Activated naive CD8-positive, alpha-beta T cell treated with anti-CD3 and anti-CD28 coated beads for 36 hours (primary cell): ENCODE measurements around the gene UBE4B. TPM values are rescaled to one million over a fixed set of nuclear protein-coding genes. Genes with fewer than 3 reads are reported as not detected.

Experiments used
- DNase-seq: peaks from one replicate; pipeline ENCODE4 v3.0.0; 2021
- H3K27ac Mint-ChIP-seq: one replicate; pipeline ENCODE4 v1.8.0; 2022; ENCODE audit warnings: mild to moderate bottlenecking, moderate library complexity, mixed read lengths
- H3K27me3 Mint-ChIP-seq: one replicate; pipeline ENCODE4 v1.8.0; 2022; ENCODE audit warnings: mild to moderate bottlenecking, mixed read lengths
- H3K36me3 Mint-ChIP-seq: one replicate; pipeline ENCODE4 v1.8.0; 2021; ENCODE audit warnings: mild to moderate bottlenecking, mixed read lengths
- H3K4me1 Mint-ChIP-seq: one replicate; pipeline ENCODE4 v1.8.0; 2021; ENCODE audit warnings: mixed read lengths
- H3K4me3 Mint-ChIP-seq: one replicate; pipeline ENCODE4 v1.8.0; 2022; ENCODE audit warnings: mild to moderate bottlenecking, moderate library complexity, mixed read lengths
- H3K9me3 Mint-ChIP-seq: one replicate; pipeline ENCODE4 v1.8.0; 2022; ENCODE audit warnings: mixed read lengths
- total RNA-seq, 2 experiments: library from RNA; stranded (reverse); gene quantifications; one replicate each; pipeline ENCODE4 v1.2.3, GENCODE V29; 2021

UBE4B gene
- total RNA-seq, 2 experiments from 2014 or later = 32.9 to 35.9 TPM

GRCh38 chr1:10074059-10074851 is 41.5 kb downstream of the UBE4B start:
- DNase-seq = peak; percentile 70
- H3K4me3 Mint-ChIP-seq = no peak overlapping the region
- H3K36me3 Mint-ChIP-seq = peaks cover 6% of the 10 kb centered on the region
- peaks cover 13% of the 10 kb centered on the region for H3K4me1 Mint-ChIP-seq
- peak overlapping the region; percentile 1 for H3K27ac Mint-ChIP-seq
- no peaks in the 10 kb centered on the region for H3K9me3 Mint-ChIP-seq
- no peaks in the 10 kb centered on the region for H3K27me3 Mint-ChIP-seq

GRCh38 chr1:10074852-10075730 is 42.3 kb downstream of the UBE4B start:
- Mint-ChIP-seq H3K4me1 (peaks cover 13% of the 10 kb centered on the region), H3K4me3 (no peak overlapping the region), H3K27ac (peak overlapping the region; percentile 1), H3K36me3 (peaks cover 9% of the 10 kb centered on the region), H3K9me3 (no peaks in the 10 kb centered on the region), H3K27me3 (no peaks in the 10 kb centered on the region)
- no peak for DNase-seq

GRCh38 chr1:10075732-10076131 is 43.0 kb downstream of the UBE4B start:
- no peak overlapping the region for H3K27ac Mint-ChIP-seq
- peaks cover 13% of the 10 kb centered on the region for H3K4me1 Mint-ChIP-seq
- peaks cover 13% of the 10 kb centered on the region for H3K36me3 Mint-ChIP-seq
- DNase-seq = no peak
- no peaks in the 10 kb centered on the region for H3K9me3 Mint-ChIP-seq
- no peak overlapping the region for H3K4me3 Mint-ChIP-seq
- H3K27me3 Mint-ChIP-seq = no peaks in the 10 kb centered on the region

- no peaks in the 10 kb centered on the region for H3K27me3 Mint-ChIP-seq
- no peak for DNase-seq
- H3K4me3 Mint-ChIP-seq = no peak overlapping the region
- H3K36me3 Mint-ChIP-seq = peaks cover 14% of the 10 kb centered on the region
- no peak overlapping the region for H3K27ac Mint-ChIP-seq
- H3K9me3 Mint-ChIP-seq = no peaks in the 10 kb centered on the region
- H3K4me1 Mint-ChIP-seq = peaks cover 14% of the 10 kb centered on the region
Measured at GRCh38 chr1:10078494-10078893, 45.7 kb downstream of the UBE4B start.

GRCh38 chr1:10080523-10080922 is 47.8 kb downstream of the UBE4B start:
- DNase-seq = no peak
- H3K4me3 Mint-ChIP-seq = no peak overlapping the region
- no peak overlapping the region for H3K27ac Mint-ChIP-seq
- peaks cover 2% of the 10 kb centered on the region for H3K4me1 Mint-ChIP-seq
- H3K36me3 Mint-ChIP-seq = peaks cover 11% of the 10 kb centered on the region
- no peaks in the 10 kb centered on the region for H3K9me3 Mint-ChIP-seq
- no peaks in the 10 kb centered on the region for H3K27me3 Mint-ChIP-seq

- H3K36me3 Mint-ChIP-seq = peaks cover 17% of the 10 kb centered on the region
- H3K27me3 Mint-ChIP-seq = no peaks in the 10 kb centered on the region
- DNase-seq = no peak
- peaks cover 5% of the 10 kb centered on the region for H3K4me1 Mint-ChIP-seq
- H3K4me3 Mint-ChIP-seq = no peak overlapping the region
- H3K27ac Mint-ChIP-seq = no peak overlapping the region
- H3K9me3 Mint-ChIP-seq = no peaks in the 10 kb centered on the region
Measured at GRCh38 chr1:10082785-10083479, 50.2 kb downstream of the UBE4B start.

GRCh38 chr1:10084045-10084444 is 51.3 kb downstream of the UBE4B start:
- H3K27ac Mint-ChIP-seq = no peak overlapping the region
- no peaks in the 10 kb centered on the region for H3K9me3 Mint-ChIP-seq
- H3K36me3 Mint-ChIP-seq = peaks cover 15% of the 10 kb centered on the region
- H3K4me3 Mint-ChIP-seq = no peak overlapping the region
- H3K4me1 Mint-ChIP-seq = peaks cover 5% of the 10 kb centered on the region
- no peaks in the 10 kb centered on the region for H3K27me3 Mint-ChIP-seq
- no peak for DNase-seq

GRCh38 chr1:10085076-10085475 is 52.3 kb downstream of the UBE4B start:
- peaks cover 12% of the 10 kb centered on the region for H3K36me3 Mint-ChIP-seq
- H3K27ac Mint-ChIP-seq = no peak overlapping the region
- H3K4me3 Mint-ChIP-seq = no peak overlapping the region
- peaks cover 5% of the 10 kb centered on the region for H3K4me1 Mint-ChIP-seq
- no peaks in the 10 kb centered on the region for H3K9me3 Mint-ChIP-seq
- H3K27me3 Mint-ChIP-seq = no peaks in the 10 kb centered on the region
- DNase-seq = no peak

GRCh38 chr1:10087210-10087609 is 54.5 kb downstream of the UBE4B start:
- no peaks in the 10 kb centered on the region for H3K9me3 Mint-ChIP-seq
- no peak overlapping the region for H3K4me3 Mint-ChIP-seq
- peaks cover 7% of the 10 kb centered on the region for H3K36me3 Mint-ChIP-seq
- H3K27ac Mint-ChIP-seq = no peak overlapping the region
- H3K27me3 Mint-ChIP-seq = no peaks in the 10 kb centered on the region
- H3K4me1 Mint-ChIP-seq = peaks cover 5% of the 10 kb centered on the region
- no peak for DNase-seq

- H3K36me3 Mint-ChIP-seq = peaks cover 13% of the 10 kb centered on the region
- H3K4me3 Mint-ChIP-seq = no peak overlapping the region
- H3K4me1 Mint-ChIP-seq = no peaks in the 10 kb centered on the region
- no peaks in the 10 kb centered on the region for H3K27me3 Mint-ChIP-seq
- H3K9me3 Mint-ChIP-seq = no peaks in the 10 kb centered on the region
- H3K27ac Mint-ChIP-seq = no peak overlapping the region
- no peak for DNase-seq
Measured at GRCh38 chr1:10101929-10102328, 69.2 kb downstream of the UBE4B start.

GRCh38 chr1:10103193-10103592 is 70.4 kb downstream of the UBE4B start:
- no peak overlapping the region for H3K27ac Mint-ChIP-seq
- no peak overlapping the region for H3K4me3 Mint-ChIP-seq

GRCh38 chr1:10104834-10105233 is 72.1 kb downstream of the UBE4B start:
- no peak overlapping the region for H3K4me3 Mint-ChIP-seq
- no peak for DNase-seq
- peaks cover 6% of the 10 kb centered on the region for H3K36me3 Mint-ChIP-seq
- H3K27ac Mint-ChIP-seq = no peak overlapping the region
- no peaks in the 10 kb centered on the region for H3K9me3 Mint-ChIP-seq
- no peaks in the 10 kb centered on the region for H3K27me3 Mint-ChIP-seq
- H3K4me1 Mint-ChIP-seq = no peaks in the 10 kb centered on the region

More at GRCh38 chr1:10103193-10103592, 70.4 kb downstream of the UBE4B start:
- H3K9me3 Mint-ChIP-seq = no peaks in the 10 kb centered on the region
- DNase-seq = no peak
- peaks cover 13% of the 10 kb centered on the region for H3K36me3 Mint-ChIP-seq
- H3K27me3 Mint-ChIP-seq = no peaks in the 10 kb centered on the region
- no peaks in the 10 kb centered on the region for H3K4me1 Mint-ChIP-seq

GRCh38 chr1:10105484-10105883 is 72.7 kb downstream of the UBE4B start:
- Mint-ChIP-seq H3K4me3 (no peak overlapping the region), H3K36me3 (peaks cover 6% of the 10 kb centered on the region), H3K4me1 (no peaks in the 10 kb centered on the region), H3K27ac (no peak overlapping the region), H3K9me3 (no peaks in the 10 kb centered on the region), H3K27me3 (no peaks in the 10 kb centered on the region)
- no peak for DNase-seq

GRCh38 chr1:10106241-10106640 is 73.5 kb downstream of the UBE4B start:
- H3K4me3 Mint-ChIP-seq = no peak overlapping the region
- no peaks in the 10 kb centered on the region for H3K27me3 Mint-ChIP-seq
- H3K27ac Mint-ChIP-seq = no peak overlapping the region
- H3K9me3 Mint-ChIP-seq = no peaks in the 10 kb centered on the region
- H3K4me1 Mint-ChIP-seq = no peaks in the 10 kb centered on the region
- peaks cover 8% of the 10 kb centered on the region for H3K36me3 Mint-ChIP-seq
- DNase-seq = no peak
